Endothelial cell of umbilical vein (primary cell): Measurements from ENCODE around the gene OSTM1. TPM values are rescaled to one million over a fixed set of nuclear protein-coding genes. Genes with fewer than 3 reads are reported as not detected.

Experiments
- BruUV-seq: library from RNA; stranded (reverse); fragments of 400-500 nt; replicated peaks from 2 replicates; lab custom pipeline; 2021; lab: Mats Ljungman, UMichigan
- CTCF ChIA-PET: fragments of 300-600, 350-600 bp; sonication (Branson Sonifier 250); formaldehyde crosslinking; loops from one replicate; lab custom pipeline; 2021; ENCODE audit warnings: antibody characterized with exemption, inconsistent platforms; lab: Charles Lee
- POLR2A ChIA-PET: fragments of 300-600, 350-600 bp; sonication (Branson Sonifier 250); formaldehyde crosslinking; loops from one replicate; lab custom pipeline; 2021; ENCODE audit warnings: antibody characterized with exemption, inconsistent platforms; lab: Charles Lee
- DNase-seq: peaks from one replicate; pipeline ENCODE4 v3.0.0-alpha.2; 2011; ENCODE audit warnings: low read depth, low spot score
- FAIRE-seq: peaks from 2 replicates; lab custom pipeline; 2011; peaks lifted over from hg19 to GRCh38; lab: Jason Lieb, UNC
- H2AFZ ChIP-seq: 2 replicates; pipeline ENCODE4 v1.6.0; 2012; ENCODE audit warnings: low read depth, low read length, control low read depth, inconsistent platforms
- H3K27ac ChIP-seq: 2 replicates; pipeline ENCODE4 v1.5.1; 2011; ENCODE audit warnings: low read depth, mild to moderate bottlenecking, control low read depth, low read length, moderate library complexity; ENCODE audit not compliant: insufficient read depth
- H3K27me3 ChIP-seq, 2 experiments: 2 replicates each; pipeline versions ENCODE4 v1.6.0 to v1.6.1; 2011; ENCODE audit warnings: low read length in 2 of 2, mixed read lengths in 1 of 2; ENCODE audit not compliant: control insufficient read depth in 2 of 2, insufficient read depth in 2 of 2
- H3K36me3 ChIP-seq, 2 experiments: 2 replicates in 1 of 2; 3 replicates in 1 of 2; pipeline ENCODE4 v1.5.1; 2011; ENCODE audit warnings: low read length in 2 of 2, mild to moderate bottlenecking in 1 of 2, moderate library complexity in 1 of 2; ENCODE audit not compliant: control insufficient read depth in 2 of 2, insufficient read depth in 2 of 2; ENCODE audit errors: extremely low read depth in 1 of 2
- H3K4me1 ChIP-seq: 3 replicates; pipeline ENCODE4 v1.5.1; 2011; ENCODE audit warnings: mild to moderate bottlenecking, low read length; ENCODE audit not compliant: control insufficient read depth, insufficient read depth; ENCODE audit errors: extremely low read depth
- H3K4me2 ChIP-seq: 2 replicates; pipeline ENCODE4 v1.6.1; 2011; ENCODE audit warnings: low read length, control low read depth, mixed read lengths; ENCODE audit not compliant: insufficient read depth
- H3K4me3 ChIP-seq, 3 experiments: fragments of 200-600 bp in 1 of 3; sonication (generic), shearing (Covaris generic) in 1 of 3; replicated peaks in 1 of 3; 2 replicates each; pipeline ENCODE4 v1.5.1; 2011 to 2016; ENCODE audit warnings: control low read depth in 3 of 3, low read length in 3 of 3, mild to moderate bottlenecking in 2 of 3, inconsistent platforms in 1 of 3, low read depth in 1 of 3, moderate library complexity in 1 of 3; ENCODE audit not compliant: insufficient read depth in 1 of 3
- H3K79me2 ChIP-seq: 2 replicates; pipeline ENCODE4 v1.6.0; 2012; ENCODE audit warnings: low read length, inconsistent platforms; ENCODE audit not compliant: control insufficient read depth, insufficient read depth
- H3K9ac ChIP-seq: replicated peaks from 2 replicates; pipeline ENCODE3; 2011; ENCODE audit warnings: low read length, control low read depth; ENCODE audit not compliant: insufficient read depth; ENCODE audit errors: extremely low read depth
- H3K9me1 ChIP-seq: replicated peaks from 3 replicates; pipeline ENCODE4 v1.6.0; 2011; ENCODE audit warnings: mild to moderate bottlenecking, low read length; ENCODE audit not compliant: control insufficient read depth, insufficient read depth; ENCODE audit errors: extremely low read depth
- H3K9me3 ChIP-seq: replicated peaks from 2 replicates; pipeline ENCODE4 v1.5.1; 2012; ENCODE audit warnings: low read length, inconsistent platforms; ENCODE audit not compliant: control insufficient read depth, insufficient read depth
- H4K20me1 ChIP-seq: replicated peaks from 2 replicates; pipeline ENCODE3; 2011; ENCODE audit warnings: mild to moderate bottlenecking, low read length; ENCODE audit not compliant: control insufficient read depth, insufficient read depth; ENCODE audit errors: extremely low read depth
- CTCF ChIP-seq, 2 donors: IDR thresholded peaks; 1 replicate in 1 of 2; 2 replicates in 1 of 2; pipeline ENCODE4 v1.5.1; 2011; ENCODE audit warnings: low read length in 2 of 2, mild to moderate bottlenecking in 2 of 2, moderate library complexity in 2 of 2, control low read depth in 1 of 2, inconsistent platforms in 1 of 2, low read depth in 1 of 2; ENCODE audit not compliant: insufficient read depth in 1 of 2; ENCODE audit errors: extremely low read depth in 1 of 2
- EZH2 ChIP-seq: IDR thresholded peaks from 2 replicates; pipeline ENCODE4 v1.6.1; 2012; ENCODE audit warnings: borderline replicate concordance, low read depth, mild to moderate bottlenecking, moderate library complexity, low read length, inconsistent platforms; ENCODE audit not compliant: severe bottlenecking
- FOS ChIP-seq: IDR thresholded peaks from 2 replicates; pipeline ENCODE4 v1.6.1; 2011; ENCODE audit warnings: mild to moderate bottlenecking, low read length, moderate library complexity, borderline replicate concordance; ENCODE audit not compliant: insufficient read depth
- GATA2 ChIP-seq: IDR thresholded peaks from 2 replicates; pipeline ENCODE4 v1.7.0; 2011; ENCODE audit warnings: low read depth, mild to moderate bottlenecking, moderate library complexity, mixed read lengths, low read length; ENCODE audit not compliant: insufficient read length, insufficient read depth
- JUN ChIP-seq: IDR thresholded peaks from 2 replicates; pipeline ENCODE4 v1.6.1; 2011; ENCODE audit warnings: borderline replicate concordance, low read depth; ENCODE audit not compliant: insufficient read length, insufficient read depth
- MAX ChIP-seq: IDR thresholded peaks from 2 replicates; pipeline ENCODE4 v1.6.1; 2011; ENCODE audit not compliant: insufficient read depth, insufficient read length
- MYC ChIP-seq: IDR thresholded peaks from one replicate; pipeline ENCODE4 v1.6.1; 2011; ENCODE audit warnings: mild to moderate bottlenecking, low read depth, low read length
- POLR2A ChIP-seq: IDR thresholded peaks from 2 replicates; pipeline ENCODE4 v1.6.1; 2012; ENCODE audit warnings: low read depth, mild to moderate bottlenecking, control low read depth, low read length
- POLR2AphosphoS5 ChIP-seq: IDR thresholded peaks from 2 replicates; pipeline ENCODE4 v1.6.1; 2012; ENCODE audit warnings: low read depth, mild to moderate bottlenecking, control low read depth, low read length, moderate library complexity; ENCODE audit not compliant: insufficient read depth
- dilution Hi-C: fragments of 300-500 bp; cut with MboI; formaldehyde crosslinking; loops from one replicate; pipeline ENCODE4 v1.15.0; 2019; ENCODE audit warnings: low sequenced_read_pairs; ENCODE audit not compliant: extremely low pct_ligation_motif_present
- intact Hi-C: fragments of 100-400 bp; cut with micrococcal nuclease; formaldehyde crosslinking; loops from one replicate; pipeline ENCODE4 v1.10.0; 2022
- polyA plus RNA-seq, 4 experiments: library from polyadenylated mRNA; depleted of rRNA in 3 of 4; stranded (reverse) in 3 of 4; unstranded in 1 of 4; fragments of >200 nt; gene quantifications; 2 replicates each; pipeline versions ENCODE4 v1.2.1 to v1.2.3, GENCODE V29; 2011 to 2012; ENCODE audit warnings: missing spikeins in 1 of 4
- total RNA-seq: library from RNA; stranded (reverse); gene quantifications from 2 replicates; pipeline ENCODE4 v1.2.3, GENCODE V29; 2021

OSTM1 gene
- total and polyA plus RNA-seq, 2 donors (not counting 3 experiments of a cell fraction or from before 2014, with no cell fraction given), result 23.1 to 26.4 TPM

GRCh38 chr6:108039681-108040080 is 34.9 kb downstream of the OSTM1 start:
- no peaks in the 10 kb centered on the region for H3K27me3 ChIP-seq
- TF ChIP-seq EZH2 (no peak), POLR2AphosphoS5 (no peak), FOS (no peak), POLR2A (no peak), MAX (no peak), JUN (no peak), CTCF (IDR thresholded peaks at IDR 0.05; ENCODE audit: extremely low read depth in 1 of 2, insufficient read depth in 1 of 2, low read depth in 1 of 2, low read length in 2 of 2) (no peak), GATA2 (no peak), MYC (no peak)
- H3K4me2 ChIP-seq, result no peak overlapping the region
- BruUV-seq, result no TSS peak
- H3K27ac ChIP-seq, result no peak overlapping the region
- no peaks in the 10 kb centered on the region for H3K4me1 ChIP-seq
- dilution Hi-C loops (no loop called here), intact Hi-C loops (no loop called here)
- no peaks in the 10 kb centered on the region for H3K9me1 ChIP-seq
- ChIA-PET CTCF (no interaction called here), POLR2A (no interaction called here)
- no peak for FAIRE-seq
- H3K9ac ChIP-seq, result no peak overlapping the region
- no peak overlapping the region for H2AFZ ChIP-seq
- H4K20me1 ChIP-seq, result no peaks in the 10 kb centered on the region
- H3K9me3 ChIP-seq, result no peaks in the 10 kb centered on the region
- H3K36me3 ChIP-seq, result no peaks in the 10 kb centered on the region
- DNase-seq, result no peak
- H3K79me2 ChIP-seq, result no peaks in the 10 kb centered on the region
- H3K4me3 ChIP-seq, result no peak overlapping the region
